DOHH2 (cell line): Measurements from ENCODE around the gene BCS1L.

ENCODE experiments used
- H3F3A ChIP-seq: fragments of 200-600 bp; sonication (generic), shearing (Covaris generic); 2 replicates; pipeline ENCODE4 v1.6.0; 2016; ENCODE audit warnings: antibody characterized with exemption, mild to moderate bottlenecking; ENCODE audit not compliant: control insufficient read depth, insufficient read depth
- H3K27ac ChIP-seq: fragments of 200-600 bp; sonication (generic); 2 replicates; pipeline ENCODE4 v1.5.1; 2014; ENCODE audit warnings: low read depth, mild to moderate bottlenecking, low read length, moderate library complexity
- H3K27me3 ChIP-seq: fragments of 200-600 bp; sonication (generic); 2 replicates; pipeline ENCODE4 v1.6.1; 2014; ENCODE audit warnings: mild to moderate bottlenecking, low read length, mixed read lengths; ENCODE audit not compliant: control insufficient read depth
- H3K36me3 ChIP-seq: fragments of 200-600 bp; sonication (generic); 2 replicates; pipeline ENCODE4 v1.6.1; 2014; ENCODE audit warnings: mild to moderate bottlenecking, low read length, moderate library complexity, mixed read lengths; ENCODE audit not compliant: control insufficient read depth
- H3K4me1 ChIP-seq: fragments of 200-600 bp; sonication (generic); 2 replicates; pipeline ENCODE4 v1.6.1; 2014; ENCODE audit warnings: mild to moderate bottlenecking, low read length, mixed read lengths; ENCODE audit not compliant: control insufficient read depth
- H3K4me2 ChIP-seq: fragments of 200-600 bp; sonication (generic); 2 replicates; pipeline ENCODE4 v1.6.0; 2014; ENCODE audit warnings: mild to moderate bottlenecking, low read length, moderate library complexity
- H3K4me3 ChIP-seq: fragments of 200-600 bp; sonication (generic); 2 replicates; pipeline ENCODE4 v1.5.1; 2014; ENCODE audit warnings: mild to moderate bottlenecking, low read length, mixed read lengths
- H3K79me2 ChIP-seq: fragments of 200-600 bp; sonication (generic); 2 replicates; pipeline ENCODE4 v1.6.1; 2014; ENCODE audit warnings: mild to moderate bottlenecking, low read length, mixed read lengths; ENCODE audit not compliant: control insufficient read depth
- H3K9me2 ChIP-seq: fragments of 200-600 bp; sonication (generic); replicated peaks from 2 replicates; pipeline ENCODE4 v1.6.1; 2014; ENCODE audit warnings: mild to moderate bottlenecking, low read length, mixed read lengths; ENCODE audit not compliant: control insufficient read depth
- H3K9me3 ChIP-seq: fragments of 200-600 bp; sonication (generic); 2 replicates; pipeline ENCODE4 v1.6.1; 2014; ENCODE audit warnings: antibody characterized with exemption, low read length, mixed read lengths; ENCODE audit not compliant: control insufficient read depth, insufficient read depth
- H4K20me1 ChIP-seq: fragments of 200-600 bp; sonication (generic); 2 replicates; pipeline ENCODE4 v1.6.0; 2014; ENCODE audit warnings: low read depth, mild to moderate bottlenecking, antibody characterized with exemption, low read length, moderate library complexity; ENCODE audit not compliant: control insufficient read depth, insufficient read depth
- EZH2phosphoT487 ChIP-seq: fragments of 200-600 bp; sonication (generic); IDR thresholded peaks from 2 replicates; pipeline ENCODE4 v1.6.1; 2017; ENCODE audit warnings: borderline replicate concordance, mild to moderate bottlenecking, antibody characterized with exemption, low read length, moderate library complexity, mixed read lengths
- TF ChIP-seq, protein P1 (sequence below): fragments of 200-600 bp; sonication (generic); IDR thresholded peaks from one replicate; pipeline ENCODE4 v1.5.1; 2014; ENCODE audit warnings: antibody characterized with exemption, mild to moderate bottlenecking, low read depth, low read length; ENCODE audit not compliant: poor library complexity, severe bottlenecking

The BCS1L gene

GRCh38 chr2:218643751-218644310 lies 15.7 kb upstream of the BCS1L start:
- no peaks in the 10 kb centered on the region for H3K27me3 ChIP-seq
- no peaks in the 10 kb centered on the region for H3K9me3 ChIP-seq
- no peak for TF ChIP-seq EZH2phosphoT487
- TF ChIP-seq, protein P1, sequence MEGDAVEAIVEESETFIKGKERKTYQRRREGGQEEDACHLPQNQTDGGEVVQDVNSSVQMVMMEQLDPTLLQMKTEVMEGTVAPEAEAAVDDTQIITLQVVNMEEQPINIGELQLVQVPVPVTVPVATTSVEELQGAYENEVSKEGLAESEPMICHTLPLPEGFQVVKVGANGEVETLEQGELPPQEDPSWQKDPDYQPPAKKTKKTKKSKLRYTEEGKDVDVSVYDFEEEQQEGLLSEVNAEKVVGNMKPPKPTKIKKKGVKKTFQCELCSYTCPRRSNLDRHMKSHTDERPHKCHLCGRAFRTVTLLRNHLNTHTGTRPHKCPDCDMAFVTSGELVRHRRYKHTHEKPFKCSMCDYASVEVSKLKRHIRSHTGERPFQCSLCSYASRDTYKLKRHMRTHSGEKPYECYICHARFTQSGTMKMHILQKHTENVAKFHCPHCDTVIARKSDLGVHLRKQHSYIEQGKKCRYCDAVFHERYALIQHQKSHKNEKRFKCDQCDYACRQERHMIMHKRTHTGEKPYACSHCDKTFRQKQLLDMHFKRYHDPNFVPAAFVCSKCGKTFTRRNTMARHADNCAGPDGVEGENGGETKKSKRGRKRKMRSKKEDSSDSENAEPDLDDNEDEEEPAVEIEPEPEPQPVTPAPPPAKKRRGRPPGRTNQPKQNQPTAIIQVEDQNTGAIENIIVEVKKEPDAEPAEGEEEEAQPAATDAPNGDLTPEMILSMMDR: no peak
- no peak overlapping the region for H3K4me2 ChIP-seq
- H4K20me1 ChIP-seq: peaks cover 9% of the 10 kb centered on the region; the same call in 1 of the 2 replicates
- H3F3A ChIP-seq: no peaks in the 10 kb centered on the region
- H3K79me2 ChIP-seq: peaks cover 16% of the 10 kb centered on the region
- no peaks in the 10 kb centered on the region for H3K4me1 ChIP-seq
- peaks cover 87% of the 10 kb centered on the region for H3K36me3 ChIP-seq
- H3K9me2 ChIP-seq: no peaks in the 10 kb centered on the region
- H3K27ac ChIP-seq: no peak overlapping the region
- H3K4me3 ChIP-seq: no peak overlapping the region

DNA sequence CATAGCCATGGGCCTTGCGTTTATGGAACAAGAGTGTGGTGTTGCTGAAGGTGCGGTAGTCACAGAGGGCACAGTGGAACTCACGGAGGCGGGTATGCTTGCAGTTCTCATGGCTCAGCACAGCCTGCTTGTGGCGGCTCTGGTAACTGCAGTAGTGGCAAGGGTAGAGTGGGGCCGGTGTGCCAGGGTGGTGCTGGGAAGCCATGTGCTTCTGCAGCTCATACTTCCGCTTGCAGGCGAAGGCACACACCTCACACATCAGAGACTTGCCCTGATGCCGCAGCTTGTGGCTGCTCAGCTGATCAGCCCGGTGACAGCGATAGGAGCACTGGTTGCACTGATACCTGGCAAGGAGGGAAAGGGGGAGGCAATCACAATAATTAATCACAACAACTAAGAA lies 14.8 kb upstream of the BCS1L start:
- TF ChIP-seq EZH2phosphoT487: no peak
- TF ChIP-seq, protein P1: no peak
- Histone ChIP-seq H3K79me2 (peaks cover 20% of the 10 kb centered on the region), H3K9me3 (no peaks in the 10 kb centered on the region), H3F3A (no peaks in the 10 kb centered on the region), H4K20me1 (peaks cover 9% of the 10 kb centered on the region; the same call in 1 of the 2 replicates), H3K27me3 (no peaks in the 10 kb centered on the region), H3K4me2 (no peak overlapping the region), H3K4me1 (no peaks in the 10 kb centered on the region), H3K9me2 (no peaks in the 10 kb centered on the region), H3K27ac (no peak overlapping the region), H3K4me3 (no peak overlapping the region), H3K36me3 (peaks cover 90% of the 10 kb centered on the region)

DNA sequence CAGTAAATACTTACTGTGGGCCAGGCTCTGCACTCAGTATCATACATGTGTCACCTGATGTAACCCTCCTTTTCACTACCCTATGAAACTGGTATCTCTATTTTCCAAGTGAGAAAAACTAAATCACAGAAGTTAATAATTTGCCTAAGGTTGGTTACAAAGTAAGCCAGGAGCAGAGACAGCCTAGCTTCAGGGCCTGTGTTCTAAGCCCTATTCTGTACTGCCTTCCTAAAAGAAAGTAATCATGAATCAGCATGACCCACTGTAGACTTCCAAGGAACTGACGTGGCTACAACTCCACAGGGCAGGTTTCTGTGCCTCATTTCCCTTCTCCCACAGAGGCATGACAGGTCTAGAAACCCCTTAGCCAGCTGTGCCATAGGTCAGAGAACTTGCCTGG lies 14.4 kb upstream of the BCS1L start:
- Histone ChIP-seq H3K4me2 (no peak overlapping the region), H3K27ac (no peak overlapping the region), H3K36me3 (peaks cover 92% of the 10 kb centered on the region), H3F3A (no peaks in the 10 kb centered on the region; the same call in 1 of the 2 replicates), H3K4me3 (no peak overlapping the region), H4K20me1 (peaks cover 9% of the 10 kb centered on the region; the same call in 1 of the 2 replicates), H3K27me3 (no peaks in the 10 kb centered on the region), H3K4me1 (no peaks in the 10 kb centered on the region), H3K9me3 (no peaks in the 10 kb centered on the region), H3K79me2 (peaks cover 20% of the 10 kb centered on the region), H3K9me2 (no peaks in the 10 kb centered on the region)
- TF ChIP-seq EZH2phosphoT487: no peak
- TF ChIP-seq, protein P1: no peak
